ENCODE results near the gene FGFR2.

GRCh38 chr10:121465215-121465614, 133.0 kb downstream of the FGFR2 start:
- TF ChIP-seq POLR2A (IDR thresholded peaks at IDR 0.05) (no peak), CTCF (IDR thresholded peaks at IDR 0.05) (no peak)
